PC-9 (cell line): ENCODE data around the gene EML5. TPM values are rescaled to one million over a fixed set of nuclear protein-coding genes. Genes with fewer than 3 reads are reported as not detected.

Experiments
- BruUV-seq: library from RNA; stranded (reverse); fragments of 400-500 nt; replicated peaks from 2 replicates; lab custom pipeline; 2021; lab: Mats Ljungman, UMichigan
- CTCF ChIA-PET: fragments of 300-600 bp; sonication (Branson Sonifier 250); formaldehyde crosslinking; loops from one replicate; lab custom pipeline; 2022; ENCODE audit warnings: antibody characterized with exemption; lab: Charles Lee
- POLR2A ChIA-PET: fragments of 300-600 bp; sonication (Branson Sonifier 250); formaldehyde crosslinking; loops from one replicate; lab custom pipeline; 2022; ENCODE audit warnings: antibody characterized with exemption; ENCODE audit not compliant: unreplicated experiment; lab: Charles Lee
- DNase-seq, 2 experiments: peaks; one replicate each; pipeline versions ENCODE4 v3.0.0 to v3.0.0-alpha.2; 2015 to 2022; ENCODE audit warnings: mixed read lengths in 1 of 2
- H2AFZ ChIP-seq: fragments of 200-600 bp; sonication (generic); 2 replicates; pipeline ENCODE4 v1.8.1; 2017; ENCODE audit warnings: antibody characterized with exemption
- H3F3A ChIP-seq: fragments of 200-600 bp; sonication (generic); 2 replicates; pipeline ENCODE4 v1.8.1; 2017; ENCODE audit warnings: antibody characterized with exemption, mild to moderate bottlenecking, low read depth; ENCODE audit not compliant: insufficient read depth
- H3K27ac ChIP-seq: fragments of 200-600 bp; sonication (generic); 2 replicates; pipeline ENCODE4 v1.6.1; 2016; ENCODE audit warnings: mixed run types
- H3K27me3 ChIP-seq: fragments of 200-600 bp; sonication (generic); 2 replicates; pipeline ENCODE4 v1.6.1; 2016; ENCODE audit warnings: low read depth, mixed run types; ENCODE audit not compliant: insufficient read depth
- H3K36me3 ChIP-seq: fragments of 200-600 bp; sonication (generic); 2 replicates; pipeline ENCODE4 v1.6.1; 2016; ENCODE audit warnings: low read depth, mixed run types
- H3K4me1 ChIP-seq: fragments of 200-600 bp; sonication (generic); replicated peaks from 2 replicates; pipeline ENCODE4 v1.6.1; 2016; ENCODE audit warnings: mixed run types; ENCODE audit not compliant: insufficient read depth
- H3K4me2 ChIP-seq: fragments of 200-600 bp; sonication (generic); 2 replicates; pipeline ENCODE4 v1.6.1; 2017; ENCODE audit warnings: mixed run types
- H3K4me3 ChIP-seq: fragments of 200-600 bp; sonication (generic); 2 replicates; pipeline ENCODE4 v1.6.1; 2016; ENCODE audit warnings: mixed run types
- H3K79me2 ChIP-seq: fragments of 200-600 bp; sonication (generic); 2 replicates; pipeline ENCODE4 v1.6.1; 2017; ENCODE audit warnings: low read depth, mixed run types
- H3K9me2 ChIP-seq: fragments of 200-600 bp; sonication (generic); 2 replicates; pipeline ENCODE4 v1.8.1; 2017; ENCODE audit warnings: mild to moderate bottlenecking; ENCODE audit not compliant: insufficient read depth
- H3K9me3 ChIP-seq: fragments of 200-600 bp; sonication (generic); 2 replicates; pipeline ENCODE4 v1.8.1; 2016; ENCODE audit warnings: low read depth; ENCODE audit not compliant: insufficient read depth
- H4K20me1 ChIP-seq: fragments of 200-600 bp; sonication (generic); 2 replicates; pipeline ENCODE4 v1.8.1; 2017; ENCODE audit not compliant: insufficient read depth
- CTCF ChIP-seq: fragments of 200-600 bp; sonication (generic); conservative IDR thresholded peaks from 2 replicates; pipeline ENCODE4 v1.6.1; 2017; ENCODE audit warnings: mixed run types, antibody characterized with exemption, mild to moderate bottlenecking, moderate library complexity
- EZH2 ChIP-seq: fragments of 200-600 bp; sonication (generic); IDR thresholded peaks from 2 replicates; pipeline ENCODE4 v1.8.0; 2017; ENCODE audit warnings: antibody characterized with exemption, low read depth
- intact Hi-C: fragments of 100-400 bp; cut with micrococcal nuclease; formaldehyde crosslinking; loops from one replicate; pipeline ENCODE4 v1.10.0; 2022; ENCODE audit not compliant: unreplicated experiment
- total RNA-seq: library from RNA; stranded (reverse); gene quantifications from 2 replicates; pipeline ENCODE4 v1.2.3, GENCODE V29; 2021

Gene EML5
- total RNA-seq, 1 experiment from 2014 or later: 0.46 TPM

GRCh38 chr14:88639221-88639620, 153.5 kb downstream of the EML5 start:
- Histone ChIP-seq H3K4me3 (no peak overlapping the region), H3K27ac (no peak overlapping the region), H3K9me2 (no peaks in the 10 kb centered on the region), H3K9me3 (no peaks in the 10 kb centered on the region), H3K4me2 (no peak overlapping the region), H4K20me1 (no peaks in the 10 kb centered on the region), H3K79me2 (no peaks in the 10 kb centered on the region), H3F3A (no peaks in the 10 kb centered on the region), H3K4me1 (no peaks in the 10 kb centered on the region), H3K27me3 (no peaks in the 10 kb centered on the region), H2AFZ (no peak overlapping the region), H3K36me3 (no peaks in the 10 kb centered on the region)
- no peak for DNase-seq
- ChIA-PET POLR2A (no interaction called here), CTCF (interaction anchor here (0.6 kb wide), 1 partner anchor 141 kb away, joined by 3 read pairs; no protein-coding TSS in a partner anchor)
- TF ChIP-seq EZH2 (no peak), CTCF (no peak)
- intact Hi-C loops: no loop called here
- BruUV-seq: no TSS peak

GRCh38 chr14:88632512-88632911, 160.2 kb downstream of the EML5 start:
- no peaks in the 10 kb centered on the region for H3K9me2 ChIP-seq
- CTCF ChIA-PET: no interaction called here
- no peaks in the 10 kb centered on the region for H3F3A ChIP-seq
- no TSS peak for BruUV-seq
- no peaks in the 10 kb centered on the region for H3K27me3 ChIP-seq
- no peak for TF ChIP-seq EZH2
- no peak for TF ChIP-seq CTCF
- intact Hi-C loops: no loop called here
- H3K79me2 ChIP-seq: no peaks in the 10 kb centered on the region
- DNase-seq: no peak
- H3K4me3 ChIP-seq: no peak overlapping the region
- H3K9me3 ChIP-seq: no peaks in the 10 kb centered on the region
- H3K4me2 ChIP-seq: no peak overlapping the region
- no peak overlapping the region for H2AFZ ChIP-seq
- H3K36me3 ChIP-seq: no peaks in the 10 kb centered on the region
- no peaks in the 10 kb centered on the region for H4K20me1 ChIP-seq
- POLR2A ChIA-PET: no interaction called here
- no peak overlapping the region for H3K27ac ChIP-seq
- no peaks in the 10 kb centered on the region for H3K4me1 ChIP-seq

- no TSS peak for BruUV-seq
- POLR2A ChIA-PET: no interaction called here
- CTCF ChIA-PET: no interaction called here
- Histone ChIP-seq H3F3A (no peaks in the 10 kb centered on the region), H3K4me1 (no peaks in the 10 kb centered on the region), H3K9me2 (no peaks in the 10 kb centered on the region), H2AFZ (no peak overlapping the region), H3K27ac (no peak overlapping the region), H3K27me3 (no peaks in the 10 kb centered on the region), H3K36me3 (no peaks in the 10 kb centered on the region), H3K4me3 (no peak overlapping the region), H3K79me2 (no peaks in the 10 kb centered on the region), H4K20me1 (no peaks in the 10 kb centered on the region), H3K4me2 (no peak overlapping the region), H3K9me3 (no peaks in the 10 kb centered on the region)
- no peak for TF ChIP-seq CTCF
- TF ChIP-seq EZH2: no peak
- DNase-seq: no peak
- intact Hi-C loops: no loop called here
Observed at GRCh38 chr14:88631091-88631490, 161.7 kb downstream of the EML5 start.
